GM10266 (cell line): ENCODE data around the gene C12orf56.

ENCODE experiments used
- DNase-seq: peaks from one replicate; pipeline ENCODE4 v3.0.0; 2012; ENCODE audit errors: extremely low spot score
- TF ChIP-seq, protein P1 (sequence below): IDR thresholded peaks from 2 replicates; pipeline ENCODE4 v1.5.1; 2012; ENCODE audit warnings: mild to moderate bottlenecking, low read depth; ENCODE audit not compliant: control insufficient read depth, insufficient read depth; ENCODE audit errors: missing control alignments

Gene C12orf56, protein sequence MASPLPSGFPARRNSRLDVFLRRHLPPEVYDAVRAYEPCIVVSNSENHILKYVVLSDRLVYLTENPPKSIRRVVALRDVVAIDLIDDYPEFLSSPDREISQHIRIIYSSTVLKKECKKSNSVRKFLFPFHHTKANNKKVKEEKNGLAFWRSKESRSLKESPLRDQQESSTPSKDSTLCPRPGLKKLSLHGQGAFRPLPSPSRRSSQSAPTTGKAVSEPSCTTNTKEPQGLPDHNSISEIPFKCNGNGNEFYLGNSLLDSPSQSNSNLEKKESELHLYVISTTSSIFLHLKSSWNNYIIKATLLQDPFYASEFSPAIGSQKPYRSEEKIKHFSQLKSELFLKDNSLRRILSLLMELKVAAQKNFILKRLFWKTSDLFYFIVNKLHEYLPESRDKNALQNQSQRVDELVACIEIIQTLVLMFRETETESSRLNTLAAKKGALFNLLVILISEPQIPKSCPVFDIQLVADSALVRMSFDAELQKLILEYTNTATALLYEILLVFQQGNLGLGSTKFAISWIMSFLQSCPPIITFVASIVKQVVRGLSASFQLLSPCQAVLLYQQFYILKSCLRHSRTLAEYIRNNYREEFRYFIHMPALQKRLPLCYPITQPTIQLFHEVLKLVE

DNA sequence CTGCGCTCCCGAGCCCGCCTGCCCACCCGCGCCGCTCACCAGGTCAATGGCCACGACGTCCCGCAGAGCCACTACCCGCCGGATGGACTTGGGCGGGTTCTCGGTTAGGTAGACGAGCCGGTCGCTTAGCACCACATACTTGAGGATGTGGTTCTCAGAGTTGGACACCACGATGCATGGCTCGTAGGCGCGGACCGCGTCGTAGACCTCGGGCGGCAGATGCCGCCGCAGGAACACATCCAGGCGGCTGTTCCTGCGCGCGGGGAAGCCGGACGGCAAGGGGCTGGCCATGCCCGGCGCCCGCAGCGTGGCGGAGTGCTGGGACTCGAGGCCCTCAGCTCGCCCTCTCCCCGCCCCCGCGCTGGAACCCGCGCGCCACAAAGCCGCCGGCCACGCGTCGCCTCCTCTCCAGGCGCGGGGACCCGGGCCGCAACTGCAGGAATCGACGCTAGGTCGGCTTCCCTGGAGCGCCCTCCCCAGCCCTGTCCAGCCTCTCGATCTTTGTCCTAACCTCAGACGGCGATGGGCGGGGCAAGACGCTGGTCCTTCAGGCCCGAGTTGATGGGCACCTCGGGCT lies at the start of gene C12orf56:
C12orf56 (minus strand) TSS at position 484 of the 577 bp plus-strand sequence; CDS start at position 291, 193 bp downstream.
- DNase-seq, result no peak
- TF ChIP-seq, protein P1, sequence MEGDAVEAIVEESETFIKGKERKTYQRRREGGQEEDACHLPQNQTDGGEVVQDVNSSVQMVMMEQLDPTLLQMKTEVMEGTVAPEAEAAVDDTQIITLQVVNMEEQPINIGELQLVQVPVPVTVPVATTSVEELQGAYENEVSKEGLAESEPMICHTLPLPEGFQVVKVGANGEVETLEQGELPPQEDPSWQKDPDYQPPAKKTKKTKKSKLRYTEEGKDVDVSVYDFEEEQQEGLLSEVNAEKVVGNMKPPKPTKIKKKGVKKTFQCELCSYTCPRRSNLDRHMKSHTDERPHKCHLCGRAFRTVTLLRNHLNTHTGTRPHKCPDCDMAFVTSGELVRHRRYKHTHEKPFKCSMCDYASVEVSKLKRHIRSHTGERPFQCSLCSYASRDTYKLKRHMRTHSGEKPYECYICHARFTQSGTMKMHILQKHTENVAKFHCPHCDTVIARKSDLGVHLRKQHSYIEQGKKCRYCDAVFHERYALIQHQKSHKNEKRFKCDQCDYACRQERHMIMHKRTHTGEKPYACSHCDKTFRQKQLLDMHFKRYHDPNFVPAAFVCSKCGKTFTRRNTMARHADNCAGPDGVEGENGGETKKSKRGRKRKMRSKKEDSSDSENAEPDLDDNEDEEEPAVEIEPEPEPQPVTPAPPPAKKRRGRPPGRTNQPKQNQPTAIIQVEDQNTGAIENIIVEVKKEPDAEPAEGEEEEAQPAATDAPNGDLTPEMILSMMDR, result no peak

DNA sequence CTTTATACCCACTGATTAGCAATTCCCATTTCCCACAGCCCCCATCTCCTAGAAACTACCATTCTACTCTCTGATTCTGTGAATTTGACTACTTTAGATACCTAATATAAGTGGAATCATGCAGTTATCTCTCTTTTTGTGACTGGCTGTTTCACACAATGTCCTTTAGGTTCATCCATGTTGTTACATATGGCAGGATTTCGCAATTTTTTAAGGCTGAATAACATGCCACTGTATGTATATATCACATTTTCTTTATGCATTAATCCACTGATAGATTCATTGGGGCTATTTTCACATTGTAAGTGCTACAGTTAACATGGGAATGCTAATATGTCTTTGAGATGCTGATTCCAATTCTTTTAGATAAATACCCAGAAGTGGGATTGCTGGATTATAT lies 49.5 kb upstream of the C12orf56 start:
- TF ChIP-seq, protein P1, result no peak
- DNase-seq, result no peak

DNA sequence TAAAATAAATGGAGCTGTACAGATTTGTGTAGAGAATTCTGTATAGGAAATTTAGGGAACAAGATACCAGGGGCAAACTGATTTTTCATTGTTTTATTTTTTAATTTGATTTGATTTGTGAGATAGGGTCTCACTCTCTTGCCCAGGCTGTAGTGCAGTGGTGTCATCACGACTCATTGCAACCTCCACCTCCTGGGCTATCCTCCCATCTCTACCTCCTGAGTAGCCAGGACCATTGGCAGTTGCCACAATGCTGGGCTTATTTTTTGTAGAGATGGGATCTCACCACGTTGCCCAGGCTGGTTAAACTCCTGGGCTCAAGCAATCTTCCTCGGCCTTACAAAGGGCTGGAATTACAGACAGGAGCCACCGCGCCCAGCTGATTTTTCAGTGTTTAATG lies 43.4 kb upstream of the C12orf56 start:
- no peak for DNase-seq
- TF ChIP-seq, protein P1, result no peak

DNA sequence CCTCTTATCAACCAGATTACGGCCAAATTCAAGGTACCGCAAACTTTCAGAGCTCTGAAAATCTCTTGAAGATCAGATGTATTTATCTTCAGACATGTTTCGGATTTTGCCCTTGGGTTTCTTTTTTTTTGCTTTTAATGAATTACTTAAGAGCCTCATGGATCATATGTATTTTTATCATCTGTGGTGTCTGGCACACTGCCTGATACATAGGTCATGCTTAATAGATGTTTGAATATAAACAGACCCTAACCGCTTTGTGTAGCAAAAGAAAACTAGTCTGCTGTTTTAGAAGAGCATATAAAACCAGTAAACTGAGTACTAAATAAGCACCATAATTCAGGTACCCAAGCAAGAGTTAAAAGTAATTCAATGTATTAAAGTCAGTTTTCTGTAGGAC lies 41.2 kb upstream of the C12orf56 start:
- TF ChIP-seq, protein P1, result no peak
- DNase-seq, result no peak

DNA sequence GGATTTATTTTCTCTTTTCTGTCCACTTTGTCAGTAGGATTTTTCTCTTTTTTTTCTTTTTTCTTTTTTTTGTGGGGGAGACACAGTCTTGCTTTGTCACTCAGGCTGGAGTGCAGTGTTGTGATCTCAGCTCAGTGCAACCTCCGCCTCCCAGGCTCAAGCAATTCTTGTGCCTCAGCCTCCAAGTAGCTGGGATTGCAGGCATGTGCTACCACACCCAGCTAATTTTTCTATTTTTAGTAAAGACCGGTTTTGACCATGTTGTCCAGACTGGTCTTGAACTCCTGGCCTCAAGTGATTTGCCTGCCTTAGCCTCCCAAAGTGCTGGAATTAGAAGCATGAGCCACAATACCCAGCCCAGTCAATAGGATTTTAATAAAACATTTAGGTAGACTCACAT lies 40.3 kb upstream of the C12orf56 start:
- DNase-seq, result no peak
- TF ChIP-seq, protein P1, result no peak

DNA sequence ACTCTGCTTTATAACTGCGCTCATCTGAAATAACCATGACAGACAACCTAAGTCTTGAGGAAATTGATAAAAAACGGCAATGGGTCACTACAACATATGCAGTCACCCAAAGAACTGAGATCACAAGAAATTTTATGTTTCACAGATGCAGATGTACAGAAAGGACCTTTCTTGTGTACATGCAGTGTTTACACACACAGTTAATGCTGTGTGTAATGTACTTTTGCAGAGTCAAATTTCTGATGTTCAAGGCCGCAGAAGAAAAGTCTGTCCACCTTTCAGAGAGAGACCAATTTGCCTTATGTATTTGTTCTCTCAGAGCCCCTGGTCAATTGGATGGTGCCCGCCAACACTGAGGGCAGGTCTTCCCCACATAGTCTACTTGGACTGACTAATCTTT lies 38.4 kb upstream of the C12orf56 start:
- DNase-seq, result no peak
- TF ChIP-seq, protein P1, result no peak

DNA sequence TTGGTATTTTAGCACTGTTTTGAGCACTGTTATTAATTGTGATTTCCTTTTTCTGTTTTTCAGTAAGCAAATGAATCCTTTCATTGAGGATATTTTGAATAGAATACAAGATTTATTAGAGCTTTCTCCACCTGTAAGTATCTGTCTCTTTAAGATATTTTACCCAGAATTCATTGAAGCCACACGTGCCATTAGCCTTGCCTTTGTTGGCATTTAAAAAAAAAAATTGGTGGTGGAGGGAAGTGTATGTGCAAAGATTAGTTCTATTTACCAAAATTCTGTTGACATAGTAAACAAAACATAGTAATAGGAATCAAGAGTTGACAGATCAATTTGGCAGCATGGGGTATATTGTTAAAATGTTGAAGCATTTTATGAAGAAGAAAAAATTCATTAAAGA lies 37.4 kb upstream of the C12orf56 start:
- TF ChIP-seq, protein P1, result no peak
- no peak for DNase-seq
